ENCODE results near the gene PSMD7. TPM values are rescaled to one million over a fixed set of nuclear protein-coding genes. Genes with fewer than 3 reads are reported as not detected.

The PSMD7 gene
- 56.1 and 77.4 TPM in 2 replicates for total RNA-seq (2014; rRNA removed; shearing (Covaris generic))
- 55.1 and 63.4 TPM in 2 replicates for polyA plus RNA-seq (2015; cell fraction: cytosol; rRNA removed)
- polyA plus RNA-seq (2015; cell fraction: nucleus; rRNA removed), result 74.7 and 103 TPM in 2 replicates

DNA sequence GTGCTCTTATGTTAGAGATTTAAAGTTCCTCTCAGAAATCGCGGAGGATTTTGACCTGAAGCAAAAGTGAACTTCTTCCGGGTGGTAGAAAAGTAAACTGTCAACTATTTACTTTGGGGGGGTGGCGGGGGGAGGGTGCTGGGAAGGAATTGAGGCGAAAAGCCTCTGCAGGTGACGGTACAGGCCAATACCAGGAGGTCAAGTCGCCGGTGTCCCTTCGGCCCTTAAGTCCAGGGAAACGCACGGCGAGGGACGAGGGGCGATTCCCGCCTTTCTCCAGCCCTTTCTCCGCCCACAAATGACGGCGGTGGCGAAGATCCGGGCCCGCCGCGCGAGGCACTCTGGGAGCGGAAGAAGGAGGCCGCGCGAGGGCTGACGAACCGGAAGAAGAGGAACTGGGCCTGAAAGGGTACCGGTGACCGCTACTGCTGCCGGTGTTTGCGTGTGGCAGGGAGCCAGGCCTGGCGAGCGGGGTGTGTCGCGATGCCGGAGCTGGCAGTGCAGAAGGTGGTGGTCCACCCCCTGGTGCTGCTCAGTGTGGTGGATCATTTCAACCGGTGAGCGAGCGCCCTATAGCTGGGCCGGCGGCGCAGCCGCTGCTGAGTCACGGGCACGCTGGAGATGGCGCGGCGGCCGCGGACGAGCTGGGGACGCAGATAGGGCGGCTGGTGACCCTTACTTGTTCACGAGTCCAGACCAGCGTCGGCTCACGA, at the start of gene PSMD7:
Gene PSMD7 (plus strand): TSS at position 383 of the 713 bp plus-strand sequence. CDS start 101 bp downstream, at position 484.
- in situ Hi-C loops (cut with HindIII; ENCODE audit: low pct_unique_long_range_greater_than_20kb, low sequenced_read_pairs), result no loop called here
- DNase-seq (ENCODE audit: low read depth, low spot score), result peak; percentile 87

DNA sequence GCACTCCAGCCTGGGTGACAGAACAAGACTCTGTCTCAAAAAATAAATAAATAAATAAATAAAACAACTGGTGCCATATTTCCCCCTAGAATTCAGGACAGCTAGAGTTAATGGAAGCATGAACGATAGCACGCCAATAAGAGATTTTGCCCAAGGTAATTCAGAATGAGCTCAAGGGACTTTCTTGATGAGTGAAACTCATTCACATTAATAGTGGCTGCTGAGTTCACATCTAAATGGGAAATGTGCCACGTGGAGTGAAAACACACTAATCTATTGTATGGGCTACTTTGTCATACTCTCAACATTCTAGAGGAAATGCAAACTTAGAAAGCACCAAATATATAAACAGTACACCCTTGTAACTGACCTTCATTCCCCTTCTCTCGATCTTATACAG, 47.4 kb upstream of the PSMD7 start:
- peak; percentile 70 for DNase-seq (ENCODE audit: low read depth, low spot score)
- in situ Hi-C loops (cut with HindIII; ENCODE audit: low pct_unique_long_range_greater_than_20kb, low sequenced_read_pairs), result no loop called here

DNA sequence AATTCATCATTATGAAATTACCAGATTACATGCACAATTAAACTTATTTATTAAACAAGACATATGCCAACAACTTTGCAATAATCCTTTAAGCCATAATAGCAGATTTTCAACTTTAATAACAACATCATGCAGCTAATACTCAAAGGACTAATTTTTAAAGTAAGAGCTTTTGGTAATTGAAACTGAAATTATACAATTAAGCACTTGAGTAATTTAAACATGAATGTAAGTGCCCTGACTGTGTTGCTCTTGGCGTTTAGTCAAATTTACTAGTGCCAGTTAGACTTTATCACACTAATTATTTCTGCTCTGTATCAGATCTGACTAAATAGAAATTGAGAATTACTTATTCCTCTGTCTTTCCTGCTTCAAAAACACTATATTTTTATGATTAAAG, 46.8 kb upstream of the PSMD7 start:
- in situ Hi-C loops (cut with HindIII; ENCODE audit: low pct_unique_long_range_greater_than_20kb, low sequenced_read_pairs), result no loop called here
- DNase-seq (ENCODE audit: low read depth, low spot score), result no peak

DNA sequence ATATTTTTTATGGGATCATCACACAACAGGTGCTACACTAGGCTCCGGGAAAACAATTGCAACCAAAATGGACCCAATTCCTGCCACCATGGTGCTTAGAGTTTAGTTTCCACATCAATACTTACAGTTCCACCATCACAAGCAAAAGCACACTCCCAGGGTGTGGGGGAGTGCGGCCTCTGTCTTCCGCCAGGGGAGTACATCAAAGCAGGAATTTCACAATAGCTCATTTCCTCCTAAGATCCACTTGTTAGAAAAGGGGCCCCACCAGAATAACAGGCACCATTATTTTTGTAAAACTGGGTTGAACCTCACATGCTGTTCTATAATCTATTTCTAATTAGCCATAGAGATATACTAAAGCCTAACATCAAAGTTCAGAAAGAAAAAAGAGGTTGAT, 44.3 kb upstream of the PSMD7 start:
- no peak for DNase-seq (ENCODE audit: low read depth, low spot score)
- in situ Hi-C loops (cut with HindIII; ENCODE audit: low pct_unique_long_range_greater_than_20kb, low sequenced_read_pairs), result no loop called here

GRCh38 chr16:74253161-74253938, 43.3 kb upstream of the PSMD7 start:
- in situ Hi-C loops (cut with HindIII; ENCODE audit: low pct_unique_long_range_greater_than_20kb, low sequenced_read_pairs), result no loop called here
- no peak for DNase-seq (ENCODE audit: low read depth, low spot score)

DNA sequence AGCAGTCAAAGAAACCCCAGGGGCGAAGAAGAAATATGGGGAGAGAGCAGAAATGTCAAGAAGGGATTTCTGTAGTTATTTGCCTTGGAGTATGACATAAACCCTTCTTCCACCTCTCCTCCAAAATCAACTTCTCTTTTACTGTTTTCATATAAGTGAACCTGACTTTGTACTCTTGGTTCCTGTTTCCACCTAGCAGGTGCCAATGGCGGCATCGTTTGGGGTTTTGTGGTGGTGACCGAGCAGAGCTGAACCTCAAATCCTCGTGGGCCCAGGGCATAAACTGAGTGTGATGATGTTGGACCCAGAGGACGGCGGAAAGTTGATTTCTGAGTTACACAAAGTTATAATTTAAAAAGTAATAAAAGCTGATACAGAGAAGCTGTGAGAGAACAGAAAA, 39.6 kb upstream of the PSMD7 start:
- in situ Hi-C loops (cut with HindIII; ENCODE audit: low pct_unique_long_range_greater_than_20kb, low sequenced_read_pairs), result no loop called here
- no peak for DNase-seq (ENCODE audit: low read depth, low spot score)

DNA sequence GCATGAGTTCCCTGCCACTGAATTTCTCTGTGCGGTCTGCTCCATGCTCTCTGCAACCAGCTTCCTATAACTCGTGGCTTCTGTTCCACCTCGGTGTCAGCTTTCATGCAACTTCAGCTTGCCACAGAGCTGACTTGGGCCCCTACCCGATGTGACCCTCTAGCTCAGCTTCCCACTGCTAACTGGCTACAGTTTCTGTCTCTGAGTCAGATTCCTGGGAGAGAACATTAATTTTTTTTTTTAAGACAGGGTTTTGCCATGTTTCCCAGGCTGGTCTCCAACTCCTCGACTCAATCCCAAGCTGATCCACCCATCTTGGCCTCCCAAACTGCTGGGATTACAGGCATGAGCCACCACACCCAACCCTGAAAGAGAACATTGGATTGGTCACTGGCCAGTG, 35.5 kb upstream of the PSMD7 start:
- in situ Hi-C loops (cut with HindIII; ENCODE audit: low pct_unique_long_range_greater_than_20kb, low sequenced_read_pairs), result no loop called here
- no peak for DNase-seq (ENCODE audit: low read depth, low spot score)

- in situ Hi-C loops (cut with HindIII; ENCODE audit: low pct_unique_long_range_greater_than_20kb, low sequenced_read_pairs), result no loop called here
- DNase-seq (ENCODE audit: low read depth, low spot score), result no peak
Observed at GRCh38 chr16:74264811-74265210, 31.8 kb upstream of the PSMD7 start.

DNA sequence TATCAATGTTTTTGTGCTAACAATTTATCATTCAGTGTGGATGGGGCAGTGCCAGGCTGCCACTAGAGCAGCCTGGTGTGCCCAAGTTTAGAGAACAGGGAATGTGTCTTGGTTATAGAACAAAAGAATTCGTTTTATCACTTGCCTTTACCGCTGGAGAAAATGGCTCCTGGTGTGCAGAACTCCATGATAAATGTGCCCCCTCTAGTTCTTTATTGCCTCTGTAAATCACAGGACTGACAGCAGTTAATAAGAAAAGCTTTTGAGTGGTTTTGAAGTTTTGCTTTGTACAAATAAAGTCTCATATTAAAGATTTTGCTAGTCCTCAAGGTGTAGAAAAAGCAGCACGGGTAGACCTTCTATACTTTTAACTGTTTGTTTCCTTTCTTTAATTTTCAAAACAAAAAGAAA, 28.2 kb upstream of the PSMD7 start:
- no peak for DNase-seq (ENCODE audit: low read depth, low spot score)
- in situ Hi-C loops (cut with HindIII; ENCODE audit: low pct_unique_long_range_greater_than_20kb, low sequenced_read_pairs), result no loop called here

DNA sequence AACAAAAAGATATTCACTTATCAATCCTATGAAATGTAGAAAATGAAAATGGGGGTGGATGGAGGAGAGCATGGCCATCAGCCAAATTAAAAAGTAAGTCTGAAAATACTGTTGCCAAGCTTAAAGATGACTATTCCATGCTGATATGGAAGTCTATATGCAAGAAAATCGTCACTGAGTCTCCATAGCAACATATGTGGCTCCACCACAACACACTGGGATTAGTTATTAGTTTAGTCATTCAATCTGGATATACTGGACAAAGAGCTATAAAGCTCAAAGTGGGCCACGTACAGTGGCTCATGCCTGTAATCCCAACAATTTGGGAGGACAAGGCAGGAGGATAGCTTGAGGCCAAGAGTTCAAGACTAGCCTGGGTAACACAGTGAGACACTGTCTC, 24.7 kb upstream of the PSMD7 start:
- no peak for DNase-seq (ENCODE audit: low read depth, low spot score)
- in situ Hi-C loops (cut with HindIII; ENCODE audit: low pct_unique_long_range_greater_than_20kb, low sequenced_read_pairs), result no loop called here

DNA sequence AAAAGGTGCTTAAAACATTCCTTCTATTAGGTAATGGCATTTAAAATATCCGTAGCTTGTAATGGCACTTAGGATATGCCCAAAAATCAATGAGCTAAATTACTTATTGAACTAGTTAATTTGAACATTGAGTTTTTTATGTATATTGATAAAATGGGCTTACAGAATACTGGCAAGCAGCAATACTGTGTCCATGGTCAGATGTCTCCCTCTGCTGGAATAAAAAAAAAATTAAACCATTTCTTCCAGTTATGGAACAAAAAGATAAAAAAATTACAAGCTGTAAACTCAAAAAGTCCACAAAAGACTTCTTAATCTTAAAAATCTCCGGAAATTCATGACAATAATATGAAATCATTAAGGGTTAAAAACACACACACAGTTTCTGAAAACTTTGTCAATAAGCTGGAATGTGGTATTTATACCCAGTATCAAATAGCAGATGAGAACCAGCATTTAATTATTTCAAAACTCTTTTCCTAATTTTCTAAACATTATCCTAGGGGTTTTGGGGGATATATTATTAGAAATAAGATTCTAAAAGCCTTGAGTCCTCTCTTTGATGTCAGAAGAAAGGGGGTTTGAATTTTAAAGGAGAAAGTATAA, 21.5 kb upstream of the PSMD7 start:
- in situ Hi-C loops (cut with HindIII; ENCODE audit: low pct_unique_long_range_greater_than_20kb, low sequenced_read_pairs), result no loop called here
- peak; percentile 45 for DNase-seq (ENCODE audit: low read depth, low spot score)

- in situ Hi-C loops (cut with HindIII; ENCODE audit: low pct_unique_long_range_greater_than_20kb, low sequenced_read_pairs), result no loop called here
- no peak for DNase-seq (ENCODE audit: low read depth, low spot score)
Observed at GRCh38 chr16:74275711-74276110, 20.9 kb upstream of the PSMD7 start.

DNA sequence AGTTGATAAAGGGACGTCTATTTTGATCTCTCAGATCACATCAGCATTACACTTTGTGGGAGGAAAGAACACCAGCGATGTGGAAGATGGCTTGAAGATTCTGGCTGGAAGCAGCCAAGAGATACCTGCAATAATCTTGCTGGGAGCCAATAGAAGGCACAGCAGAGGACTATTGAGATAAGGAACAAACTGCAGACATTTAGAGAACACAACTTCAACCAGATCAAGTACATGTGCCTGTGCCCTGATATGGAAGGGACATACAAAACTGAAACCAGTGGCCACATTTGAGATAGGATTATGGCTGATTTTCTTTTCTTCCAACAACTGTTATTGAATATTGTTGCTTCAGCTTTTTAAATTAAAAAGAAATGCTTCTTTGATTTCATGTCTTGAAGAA, 18.6 kb upstream of the PSMD7 start:
- DNase-seq (ENCODE audit: low read depth, low spot score), result no peak
- in situ Hi-C loops (cut with HindIII; ENCODE audit: low pct_unique_long_range_greater_than_20kb, low sequenced_read_pairs), result no loop called here

GRCh38 chr16:74279266-74279665, 17.3 kb upstream of the PSMD7 start:
- in situ Hi-C loops (cut with HindIII; ENCODE audit: low pct_unique_long_range_greater_than_20kb, low sequenced_read_pairs), result no loop called here
- no peak for DNase-seq (ENCODE audit: low read depth, low spot score)

GRCh38 chr16:74279805-74280204, 16.8 kb upstream of the PSMD7 start:
- in situ Hi-C loops (cut with HindIII; ENCODE audit: low pct_unique_long_range_greater_than_20kb, low sequenced_read_pairs), result no loop called here
- DNase-seq (ENCODE audit: low read depth, low spot score), result no peak

- in situ Hi-C loops (cut with HindIII; ENCODE audit: low pct_unique_long_range_greater_than_20kb, low sequenced_read_pairs), result no loop called here
- no peak for DNase-seq (ENCODE audit: low read depth, low spot score)
Observed at GRCh38 chr16:74280448-74280847, 16.2 kb upstream of the PSMD7 start.

- no peak for DNase-seq (ENCODE audit: low read depth, low spot score)
- in situ Hi-C loops (cut with HindIII; ENCODE audit: low pct_unique_long_range_greater_than_20kb, low sequenced_read_pairs), result no loop called here
Observed at GRCh38 chr16:74281300-74281699, 15.3 kb upstream of the PSMD7 start.

DNA sequence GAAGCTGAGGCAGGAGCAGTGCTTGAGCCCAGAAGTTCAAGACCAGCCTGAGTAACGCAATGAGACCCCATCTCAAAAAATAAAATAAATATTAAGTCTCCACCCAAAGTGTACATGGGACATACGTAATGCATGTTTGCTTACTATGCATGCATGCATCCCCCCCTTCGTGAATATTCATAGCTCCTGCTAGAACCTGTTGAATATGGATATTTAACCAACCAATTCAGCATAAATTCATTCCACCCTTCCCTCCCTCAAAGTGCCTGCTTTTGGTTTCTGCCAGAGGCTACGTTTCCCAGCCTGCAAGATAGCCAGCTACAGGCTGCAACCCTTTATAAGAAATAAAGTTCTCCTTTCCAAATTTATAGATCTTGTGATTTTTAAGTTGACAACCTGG, 12.9 kb upstream of the PSMD7 start:
- in situ Hi-C loops (cut with HindIII; ENCODE audit: low pct_unique_long_range_greater_than_20kb, low sequenced_read_pairs), result no loop called here
- DNase-seq (ENCODE audit: low read depth, low spot score), result no peak

DNA sequence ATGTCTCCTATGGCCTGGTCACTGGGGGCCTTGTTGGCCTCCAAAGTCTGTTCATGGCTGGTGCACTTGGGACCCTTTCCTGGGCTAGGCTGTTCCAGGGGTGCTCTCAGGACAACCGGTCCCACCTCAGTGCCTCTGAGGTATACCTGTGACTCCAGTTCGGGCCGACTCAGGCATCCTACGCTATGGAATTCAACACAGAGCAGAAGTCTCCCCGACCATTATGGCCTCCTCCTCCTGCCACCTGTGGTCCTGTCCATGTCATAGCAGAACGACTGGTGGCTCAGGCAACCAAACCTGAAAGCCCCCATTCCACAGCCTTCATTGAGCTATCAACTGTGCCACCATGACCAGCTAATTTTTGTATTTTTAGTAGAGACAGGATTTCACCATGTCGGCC, 8.5 kb upstream of the PSMD7 start:
- no peak for DNase-seq (ENCODE audit: low read depth, low spot score)
- in situ Hi-C loops (cut with HindIII; ENCODE audit: low pct_unique_long_range_greater_than_20kb, low sequenced_read_pairs), result no loop called here
